ENCODE measurements around the gene TEKT2. TPM values are rescaled to one million over a fixed set of nuclear protein-coding genes. Genes with fewer than 3 reads are reported as not detected.

The TEKT2 gene
- total and polyA plus RNA-seq, 2 of the 8 experiments (the other 6 are each of a cell fraction or from before 2014, with no cell fraction given) = 1.6 to 1.7 TPM

GRCh38 chr1:36134031-36134430, 50.1 kb downstream of the TEKT2 start:
- Histone ChIP-seq H3K56ac (replicated peaks; ENCODE audit: insufficient read length, low read depth, low read length) (no peak overlapping the region), H3K23ac (ENCODE audit: insufficient read length) (no peak overlapping the region), H4K8ac (ENCODE audit: extremely low read depth, insufficient read depth, low read length) (peak overlapping the region; percentile 45; the same call in 1 of the 2 replicates), H3K27me3 (replicated peaks in 1 of 4; ENCODE audit: control insufficient read depth in 3 of 4, extremely low read depth in 1 of 4, insufficient read depth in 3 of 4, low read length in 3 of 4) (no peaks in the 10 kb centered on the region), H2AFZ (ENCODE audit: low read length) (no peak overlapping the region), H2BK120ac (replicated peaks; ENCODE audit: low read depth, low read length) (no peak overlapping the region), H3K4me1 (replicated peaks in 1 of 4; ENCODE audit: control insufficient read depth in 3 of 4, insufficient read depth in 4 of 4, low read length in 3 of 4) (peaks cover 0 to 2% (median 0%) of the 10 kb centered on the region in 4 experiments; a peak in 2 of 7 replicates), H2BK15ac (ENCODE audit: low read length) (no peak overlapping the region), H2BK5ac (ENCODE audit: low read depth, low read length) (0 out of 2 replicates have a peak overlapping the region, but pooled peaks have one; percentile 52), H4K91ac (replicated peaks; ENCODE audit: insufficient read length, low read length) (no peak overlapping the region), H3K79me1 (ENCODE audit: low read depth, low read length) (no peaks in the 10 kb centered on the region), H3K18ac (ENCODE audit: extremely low read depth, low read length) (no peak overlapping the region), H3K9ac (replicated peaks in 1 of 4; ENCODE audit: extremely low read depth in 1 of 4, low read depth in 3 of 4, low read length in 3 of 4) (no peak overlapping the region), H2AK5ac (ENCODE audit: low read depth, low read length) (no peak overlapping the region), H4K20me1 (replicated peaks in 1 of 2; ENCODE audit: control insufficient read depth in 1 of 2, insufficient read depth in 2 of 2, low read length in 2 of 2) (peaks cover 0 to 2% of the 10 kb centered on the region in 2 experiments), H3K79me2 (ENCODE audit: control insufficient read depth in 1 of 2, insufficient read depth in 2 of 2, low read length in 2 of 2) (no peaks in the 10 kb centered on the region), H3K36me3 (ENCODE audit: control insufficient read depth in 2 of 4, insufficient read depth in 4 of 4, low read length in 3 of 4) (peaks cover 0 to 3% (median 0%) of the 10 kb centered on the region in 4 experiments; a peak in 4 of 8 replicates), H2BK20ac (ENCODE audit: low read length) (no peak overlapping the region), H3K14ac (ENCODE audit: insufficient read length) (no peak overlapping the region), H3K4ac (replicated peaks; ENCODE audit: insufficient read length, low read depth, low read length) (no peak overlapping the region), H4K5ac (ENCODE audit: insufficient read length, low read depth, low read length) (no peak overlapping the region), H3K4me3 (ENCODE audit: extremely low read depth in 1 of 4, insufficient read depth in 2 of 4, low read depth in 3 of 4, low read length in 4 of 4) (no peak overlapping the region), H3K4me2 (ENCODE audit: insufficient read depth in 1 of 2, low read depth in 2 of 2, low read length in 2 of 2) (no peak overlapping the region), H3K27ac (ENCODE audit: low read depth, low read length) (no peak overlapping the region), H2BK12ac (ENCODE audit: low read depth, low read length) (peak overlapping the region; percentile 17; the same call in 1 of the 2 replicates), H3K9me3 (ENCODE audit: insufficient read depth in 2 of 2, low read depth in 1 of 2, low read length in 1 of 2) (no peaks in the 10 kb centered on the region), H3K23me2 (ENCODE audit: low read depth, low read length) (no peaks in the 10 kb centered on the region)
- CTCF ChIA-PET (ENCODE audit: partially characterized antibody) = interaction anchor here (0.7 to 20.9 kb wide), 21 partner anchors 9 to 279 kb away, joined by 3 to 738 read pairs (median 4); partner anchors contain the start of genes ADPRS, MAP7D1, SH3D21 and TRAPPC3
- 92% methylated on average over 5 of the region's 6 CpGs; no CpG with 5 or more reads in 1 of the 2 experiments for WGBS, 2 experiments (ENCODE audit: extremely low coverage in 1 of 2, insufficient coverage in 1 of 2, insufficient read length in 1 of 2, insufficient replicate concordance in 2 of 2, low coverage in 1 of 2, low lambda C conversion rate in 2 of 2, missing lambda C conversion rate in 1 of 2)
- no peak for FAIRE-seq
- POLR2A ChIA-PET (ENCODE audit: partially characterized antibody) = interaction anchor here (1.1 to 9.3 kb wide), 3 partner anchors 15 to 45 kb away, joined by 3 to 61 read pairs (median 7); partner anchors contain the start of gene TRAPPC3
- DNase-seq (ENCODE audit: low read depth in 1 of 2, low spot score in 2 of 2) = no peak
- TF ChIP-seq RAD21 (IDR thresholded peaks at IDR 0.05 in 1 of 2, conservative IDR thresholded peaks at IDR 0.05 in 1 of 2; ENCODE audit: low read depth in 2 of 2, low read length in 2 of 2) = no peak
- no peak for TF ChIP-seq KDM4A (IDR thresholded peaks at IDR 0.05; ENCODE audit: low read depth, low read length, severe bottlenecking)
- TF ChIP-seq GTF2F1 (IDR thresholded peaks at IDR 0.05; ENCODE audit: borderline replicate concordance, low read depth, low read length) = no peak
- no peak for TF ChIP-seq BRCA1 (IDR thresholded peaks at IDR 0.05; ENCODE audit: low read depth, low read length)
- TF ChIP-seq RBBP5 (IDR thresholded peaks at IDR 0.05; ENCODE audit: borderline replicate concordance, low read depth, low read length) = no peak
- TF ChIP-seq CHD1 (IDR thresholded peaks at IDR 0.05; ENCODE audit: low read depth, low read length) = no peak
- TF ChIP-seq TAF1 (IDR thresholded peaks at IDR 0.05; ENCODE audit: low read depth, low read length) = no peak
- TF ChIP-seq NANOG (IDR thresholded peaks at IDR 0.05; ENCODE audit: insufficient read depth, low read depth, low read length, poor library complexity, severe bottlenecking) = no peak
- TF ChIP-seq JUN (IDR thresholded peaks at IDR 0.05; ENCODE audit: low read depth, low read length) = no peak
- TF ChIP-seq MAFK (IDR thresholded peaks at IDR 0.05; ENCODE audit: low read depth, low read length) = no peak
- no peak for TF ChIP-seq POU5F1 (IDR thresholded peaks at IDR 0.05; ENCODE audit: low read depth, low read length)
- no peak for TF ChIP-seq ATF3 (IDR thresholded peaks at IDR 0.05; ENCODE audit: insufficient read depth, low read depth, low read length)
- no peak for TF ChIP-seq CBX8 (IDR thresholded peaks at IDR 0.05; ENCODE audit: borderline replicate concordance, low read depth, low read length)
